LHCN-M2 (cell line): ENCODE data around the gene KRTAP12-2. TPM values are rescaled to one million over a fixed set of nuclear protein-coding genes. Genes with fewer than 3 reads are reported as not detected.
"Not testable (repeated sequence)": the region's sequence is repeated elsewhere in the genome, so short reads cannot be mapped to it uniquely, and the experiment has no call there.

Source experiments
- DNase-seq: peaks from one replicate; pipeline ENCODE4 v3.0.0-alpha.2; 2012; ENCODE audit warnings: low read depth
- total RNA-seq: library from RNA; depleted of rRNA; stranded (reverse); fragments of >200 nt; gene quantifications from 2 replicates; pipeline ENCODE4 v1.2.3, GENCODE V29; 2014; rRNA removed

The KRTAP12-2 gene
- total RNA-seq, 1 experiment from 2014 or later, result not detected

DNA sequence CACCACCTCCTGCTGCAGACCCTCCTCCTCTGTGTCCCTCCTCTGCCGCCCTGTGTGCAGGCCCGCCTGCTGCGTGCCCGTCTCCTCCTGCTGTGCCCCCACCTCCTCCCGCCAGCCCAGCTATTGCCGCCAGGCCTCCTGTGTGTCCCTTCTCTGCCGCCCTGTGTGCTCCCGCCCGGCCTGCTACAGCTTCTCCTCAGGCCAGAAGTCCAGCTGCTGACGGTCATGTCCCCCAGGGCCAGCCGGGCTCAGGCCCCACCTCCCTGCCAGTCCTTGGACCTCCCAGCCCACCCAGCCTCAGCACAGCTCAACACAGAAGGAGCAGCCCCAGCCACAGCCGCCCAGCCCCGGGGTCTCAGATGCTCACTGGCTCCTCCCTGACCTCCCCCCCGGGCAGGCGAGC, 38.9 kb downstream of the KRTAP12-2 start:
- not testable (repeated sequence) for DNase-seq

DNA sequence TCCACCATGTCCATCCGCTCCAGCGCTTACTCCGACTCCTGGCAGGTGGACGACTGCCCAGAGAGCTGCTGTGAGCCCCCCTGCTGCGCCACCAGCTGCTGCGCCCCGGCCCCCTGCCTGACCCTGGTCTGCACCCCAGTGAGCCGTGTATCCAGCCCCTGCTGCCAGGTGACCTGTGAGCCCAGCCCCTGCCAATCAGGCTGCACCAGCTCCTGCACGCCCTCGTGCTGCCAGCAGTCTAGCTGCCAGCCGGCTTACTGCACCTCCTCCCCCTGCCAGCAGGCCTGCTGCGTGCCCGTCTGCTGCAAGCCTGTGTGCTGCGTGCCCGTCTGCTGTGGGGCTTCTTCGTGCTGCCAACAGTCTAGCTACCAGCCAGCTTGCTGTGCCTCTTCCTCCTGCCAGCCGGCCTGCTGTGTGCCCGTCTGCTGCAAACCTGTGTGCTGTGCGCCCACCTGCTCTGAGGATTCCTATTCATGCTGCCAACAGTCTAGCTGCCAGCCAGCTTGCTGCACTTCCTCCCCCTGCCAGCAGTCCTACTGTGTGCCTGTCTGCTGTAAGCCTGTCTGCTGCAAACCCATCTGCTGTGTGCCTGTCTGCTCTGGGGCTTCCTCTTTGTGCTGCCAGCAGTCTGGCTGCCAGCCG, 39.4 kb downstream of the KRTAP12-2 start:
- DNase-seq, result not testable (repeated sequence)

DNA sequence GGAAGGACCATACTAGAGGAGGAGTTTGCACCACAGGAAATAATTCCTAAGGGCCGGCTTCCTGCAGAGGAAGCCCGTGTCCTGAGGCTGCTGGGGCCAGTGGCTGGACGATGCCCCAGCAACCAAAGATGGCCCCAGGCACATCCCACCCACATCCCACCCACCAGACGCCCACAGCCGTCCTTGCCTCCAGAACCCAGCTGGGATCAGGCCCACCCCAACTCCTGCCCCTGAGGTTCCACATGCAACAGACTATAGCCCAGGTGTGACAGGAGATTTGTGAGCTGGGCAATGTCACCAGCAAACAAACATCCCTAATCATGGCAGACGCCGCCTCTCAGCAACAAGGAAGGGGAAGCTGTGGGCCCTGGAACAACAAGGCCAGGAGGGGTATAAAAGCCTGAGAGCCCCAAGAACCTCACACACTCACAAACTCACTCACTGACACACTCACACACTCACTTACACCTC, 40.0 kb downstream of the KRTAP12-2 start, which contains the start of gene KRTAP10-9:
KRTAP10-9 (plus strand) TSS at position 421 of the 471 bp plus-strand sequence. CDS start 79 bp downstream, outside the sequence.
- DNase-seq, result no peak

DNA sequence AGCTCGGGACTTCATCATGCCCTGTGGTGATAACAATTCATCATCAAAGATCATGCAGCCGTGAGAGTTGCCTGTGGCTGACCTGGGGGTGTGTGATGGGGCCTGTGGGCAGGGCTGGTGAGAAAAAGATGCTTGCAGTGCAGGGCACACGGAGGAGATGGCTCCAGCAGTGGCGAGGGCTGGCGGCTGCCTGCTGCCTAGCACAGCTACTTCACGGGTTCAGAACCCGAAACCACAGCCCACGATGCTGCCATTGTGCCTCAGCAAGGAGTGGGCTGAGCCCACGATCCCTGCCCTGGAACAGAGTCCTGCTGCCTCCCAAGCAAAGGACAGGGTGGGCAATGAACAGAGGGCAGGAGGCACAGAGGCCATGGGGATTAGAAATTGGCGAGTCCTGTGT, 40.5 kb downstream of the KRTAP12-2 start:
- no peak for DNase-seq

DNA sequence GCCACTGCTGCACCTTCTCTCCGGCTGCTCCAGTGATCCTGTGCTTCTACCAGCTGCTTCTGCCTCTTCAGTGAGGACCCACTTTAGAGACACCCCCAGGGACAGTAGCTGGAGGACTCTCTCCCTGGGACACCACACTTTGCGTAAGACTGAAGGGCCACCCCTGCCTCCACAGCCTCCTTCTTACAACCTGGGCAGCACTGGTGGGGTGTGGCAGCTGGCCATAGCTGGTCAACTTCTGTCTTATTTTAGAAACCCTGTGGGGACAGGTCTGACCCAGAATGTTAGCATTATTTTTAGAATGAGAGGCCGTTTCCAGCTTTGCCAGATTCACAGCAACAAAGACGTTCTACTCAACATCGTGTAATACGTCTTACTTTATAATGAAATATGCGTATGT, 41.0 kb downstream of the KRTAP12-2 start:
- no peak for DNase-seq

DNA sequence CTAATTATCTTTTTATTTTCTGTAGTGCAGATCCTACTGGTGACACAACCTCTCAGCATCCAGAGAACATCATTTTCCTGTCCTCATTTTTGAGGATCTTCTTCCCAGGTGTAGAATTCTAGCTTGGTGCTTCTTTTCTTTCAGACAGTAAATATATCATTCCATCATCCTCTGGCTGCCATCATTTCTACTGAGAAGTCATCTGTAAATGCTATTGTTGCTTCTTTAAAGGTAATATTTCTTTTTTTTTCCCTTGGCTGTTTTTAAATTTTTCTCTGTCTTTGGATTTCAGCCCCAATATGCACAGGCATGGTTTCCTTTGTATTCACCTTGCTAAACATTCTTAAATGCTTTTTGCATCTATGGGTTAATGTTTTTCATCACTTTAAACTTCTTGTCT, 43.2 kb downstream of the KRTAP12-2 start:
- DNase-seq, result no peak

DNA sequence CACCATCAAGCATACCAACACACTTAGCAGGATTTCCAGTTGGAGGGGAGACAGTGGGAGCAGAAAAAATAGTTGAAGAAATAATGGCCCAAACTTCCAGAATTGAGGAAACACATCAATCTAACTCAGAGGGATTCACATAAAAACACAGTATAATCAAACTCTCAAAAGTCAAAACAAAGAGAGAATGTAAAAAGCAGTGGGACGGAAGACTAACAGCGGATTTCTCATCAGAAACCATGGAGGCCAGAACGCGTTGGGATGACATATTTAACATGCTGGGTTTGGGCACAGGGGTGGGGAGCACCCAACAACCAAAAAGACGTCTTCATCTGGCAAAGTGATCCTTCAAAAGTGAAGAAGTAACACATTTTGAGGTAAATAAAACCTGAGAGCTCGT, 46.8 kb downstream of the KRTAP12-2 start:
- DNase-seq, result no peak

DNA sequence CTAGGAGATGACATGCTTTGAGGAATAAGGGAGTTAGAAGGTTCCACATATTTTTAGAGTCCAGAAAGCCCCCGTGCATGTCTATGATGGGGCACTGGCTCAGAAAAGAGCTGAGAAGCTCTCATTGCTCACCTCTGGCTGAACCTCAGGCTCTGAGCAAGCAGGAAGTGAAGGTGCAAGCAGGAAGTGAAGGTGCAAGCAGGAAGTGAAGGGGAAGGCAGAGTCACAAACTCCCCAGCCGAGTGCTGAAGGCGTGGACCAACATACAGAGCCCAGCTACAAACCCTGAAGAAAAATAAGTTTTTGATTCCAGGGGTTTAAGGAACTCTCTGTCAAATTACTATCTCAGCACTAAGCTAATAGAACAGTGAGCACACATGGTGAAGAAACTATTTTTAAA, 47.8 kb downstream of the KRTAP12-2 start:
- DNase-seq, result no peak

DNA sequence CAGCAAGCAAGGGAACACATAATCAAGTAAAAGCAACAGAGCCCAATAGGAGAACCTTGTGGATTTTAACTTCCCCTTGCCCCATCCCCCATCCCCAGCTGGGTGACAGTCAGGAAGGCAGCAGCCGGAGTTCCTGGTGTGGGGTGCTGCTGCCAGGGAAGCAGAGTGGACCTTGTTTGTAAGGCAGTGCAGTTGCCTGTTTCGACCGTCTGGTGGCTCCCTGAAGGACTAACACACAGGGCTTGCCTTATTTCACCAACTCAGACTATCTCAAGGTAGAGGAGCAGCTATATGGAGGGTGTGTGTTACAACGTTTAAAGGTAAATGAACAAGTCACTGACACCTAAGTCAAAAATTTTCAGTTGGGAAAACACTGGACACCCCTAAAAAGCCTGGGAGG, 48.2 kb downstream of the KRTAP12-2 start:
- DNase-seq, result no peak

DNA sequence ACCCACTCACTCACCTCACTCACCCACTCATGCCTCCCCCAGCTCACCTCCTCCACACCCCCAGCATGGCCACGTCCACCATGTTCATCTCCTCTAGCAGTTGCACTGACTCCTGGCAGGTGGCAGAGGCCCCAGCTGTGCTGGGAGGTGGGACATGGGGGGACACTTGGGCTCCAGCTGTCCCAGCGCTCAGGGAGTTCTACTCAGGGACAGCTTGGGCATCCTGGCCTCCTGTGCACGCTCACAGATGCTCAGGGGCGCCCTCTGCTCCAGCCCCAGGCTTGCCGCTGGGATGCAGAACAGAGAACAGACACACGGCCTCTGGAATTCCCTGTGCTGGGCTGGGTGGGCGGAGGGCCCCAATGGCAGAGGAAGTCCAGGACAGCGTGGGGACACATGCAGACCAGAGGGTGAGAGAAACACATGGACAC, 49.6 kb downstream of the KRTAP12-2 start:
- DNase-seq, result no peak

DNA sequence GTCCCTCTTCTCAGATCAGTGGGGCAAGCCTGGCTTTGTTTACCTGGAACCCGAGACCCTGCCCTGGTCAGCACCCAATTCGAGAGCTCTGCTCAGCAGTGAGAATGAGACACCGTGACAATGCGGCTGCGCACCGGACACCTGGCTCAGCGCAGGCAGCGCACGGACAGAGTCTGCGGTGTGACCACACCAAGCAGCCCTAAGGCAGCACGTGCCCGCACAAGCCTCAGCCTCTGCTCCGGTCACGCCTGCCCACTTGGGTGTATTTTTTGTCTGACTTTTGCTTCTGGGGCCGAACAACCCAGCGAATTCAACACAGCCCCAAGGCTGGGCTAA, 50.2 kb downstream of the KRTAP12-2 start:
- no peak for DNase-seq

Other genes starting within 250 kb of the KRTAP12-2 start
- not detected in 2 replicates for gene LRRC3, start 211.4 kb downstream of the KRTAP12-2 start, total RNA-seq
- gene KRTAP10-1, start 126.7 kb downstream of the KRTAP12-2 start, total RNA-seq, result not detected in 2 replicates
- not detected in 2 replicates for gene KRTAP10-2, start 115.4 kb downstream of the KRTAP12-2 start, total RNA-seq
- gene KRTAP10-3, start 108.1 kb downstream of the KRTAP12-2 start, total RNA-seq, result not detected in 2 replicates
- gene KRTAP10-4, start 93.2 kb downstream of the KRTAP12-2 start, total RNA-seq, result not detected in 2 replicates
- not detected in 2 replicates for gene KRTAP10-5, start 86.3 kb downstream of the KRTAP12-2 start, total RNA-seq
- gene KRTAP10-6, start 74.4 kb downstream of the KRTAP12-2 start, total RNA-seq, result not detected in 2 replicates
- not detected in 2 replicates for gene KRTAP10-7, start 66.3 kb downstream of the KRTAP12-2 start, total RNA-seq
- gene KRTAP10-8, start 54.8 kb downstream of the KRTAP12-2 start, total RNA-seq, result not detected in 2 replicates
- not detected in 2 replicates for gene KRTAP10-9, start 39.8 kb downstream of the KRTAP12-2 start, total RNA-seq
- not detected in 2 replicates for gene KRTAP10-10, start 29.6 kb downstream of the KRTAP12-2 start, total RNA-seq
- not detected in 2 replicates for gene KRTAP10-11, start 20.5 kb downstream of the KRTAP12-2 start, total RNA-seq
- not detected in 2 replicates for gene KRTAP12-4, start 12.3 kb downstream of the KRTAP12-2 start, total RNA-seq
- gene KRTAP12-3, start 9.0 kb downstream of the KRTAP12-2 start, total RNA-seq, result not detected in 2 replicates
- gene KRTAP12-1, start 15.2 kb upstream of the KRTAP12-2 start, total RNA-seq, result not detected in 2 replicates
- not detected in 2 replicates for gene KRTAP10-12, start 30.2 kb upstream of the KRTAP12-2 start, total RNA-seq
- gene TSPEAR, start 44.6 kb upstream of the KRTAP12-2 start, total RNA-seq, result not detected in 2 replicates
- 54.5 and 55.5 TPM in 2 replicates for gene UBE2G2, start 134.9 kb upstream of the KRTAP12-2 start, total RNA-seq
- gene SUMO3, start 151.1 kb upstream of the KRTAP12-2 start, total RNA-seq, result 125 and 129 TPM in 2 replicates
- 496 and 531 TPM in 2 replicates for gene PTTG1IP, start 206.8 kb upstream of the KRTAP12-2 start, total RNA-seq